ENCODE measurements around the gene CDCA4.

DNA sequence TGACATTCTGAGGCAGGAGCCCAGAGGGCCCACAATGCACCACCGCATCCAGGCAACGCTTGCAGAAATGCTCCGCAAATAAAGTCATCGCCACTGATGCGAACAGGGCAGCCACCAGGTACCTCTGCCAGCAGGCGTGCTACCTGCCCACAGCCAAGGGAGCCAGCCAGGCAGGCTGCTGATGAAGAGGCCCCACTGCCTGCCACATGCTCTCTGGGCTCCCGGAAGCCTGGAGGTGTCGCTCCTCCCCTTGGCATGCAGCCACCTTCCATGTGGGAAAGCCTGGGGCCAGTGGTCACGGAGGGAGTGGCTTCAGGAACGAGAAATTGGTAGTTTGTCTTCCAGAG is 29.6 kb upstream of the CDCA4 start:
- TF ChIP-seq POLR2AphosphoS5 (IDR thresholded peaks at IDR 0.05): no peak
- TF ChIP-seq, protein P1, sequence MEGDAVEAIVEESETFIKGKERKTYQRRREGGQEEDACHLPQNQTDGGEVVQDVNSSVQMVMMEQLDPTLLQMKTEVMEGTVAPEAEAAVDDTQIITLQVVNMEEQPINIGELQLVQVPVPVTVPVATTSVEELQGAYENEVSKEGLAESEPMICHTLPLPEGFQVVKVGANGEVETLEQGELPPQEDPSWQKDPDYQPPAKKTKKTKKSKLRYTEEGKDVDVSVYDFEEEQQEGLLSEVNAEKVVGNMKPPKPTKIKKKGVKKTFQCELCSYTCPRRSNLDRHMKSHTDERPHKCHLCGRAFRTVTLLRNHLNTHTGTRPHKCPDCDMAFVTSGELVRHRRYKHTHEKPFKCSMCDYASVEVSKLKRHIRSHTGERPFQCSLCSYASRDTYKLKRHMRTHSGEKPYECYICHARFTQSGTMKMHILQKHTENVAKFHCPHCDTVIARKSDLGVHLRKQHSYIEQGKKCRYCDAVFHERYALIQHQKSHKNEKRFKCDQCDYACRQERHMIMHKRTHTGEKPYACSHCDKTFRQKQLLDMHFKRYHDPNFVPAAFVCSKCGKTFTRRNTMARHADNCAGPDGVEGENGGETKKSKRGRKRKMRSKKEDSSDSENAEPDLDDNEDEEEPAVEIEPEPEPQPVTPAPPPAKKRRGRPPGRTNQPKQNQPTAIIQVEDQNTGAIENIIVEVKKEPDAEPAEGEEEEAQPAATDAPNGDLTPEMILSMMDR (IDR thresholded peaks at IDR 0.05; ENCODE audit: poor library complexity, severe bottlenecking): no peak

Measured in neural cell (in vitro differentiated cells).